ENCODE results near the gene MCTP1.
A peak's percentile ranks its signal among the peaks of the same experiment; 100 is the strongest.

Gene MCTP1

GRCh38 chr5:94796586-94796985 is 488.3 kb downstream of the MCTP1 start:
- no peak for DNase-seq (ENCODE audit: low read depth in 1 of 2, low spot score in 1 of 2)
- TF ChIP-seq JUND (IDR thresholded peaks at IDR 0.05; ENCODE audit: low read depth) = no peak
- in situ Hi-C loops (cut with HindIII; ENCODE audit: low pct_unique_long_range_greater_than_20kb, low sequenced_read_pairs) = no loop called here

DNA sequence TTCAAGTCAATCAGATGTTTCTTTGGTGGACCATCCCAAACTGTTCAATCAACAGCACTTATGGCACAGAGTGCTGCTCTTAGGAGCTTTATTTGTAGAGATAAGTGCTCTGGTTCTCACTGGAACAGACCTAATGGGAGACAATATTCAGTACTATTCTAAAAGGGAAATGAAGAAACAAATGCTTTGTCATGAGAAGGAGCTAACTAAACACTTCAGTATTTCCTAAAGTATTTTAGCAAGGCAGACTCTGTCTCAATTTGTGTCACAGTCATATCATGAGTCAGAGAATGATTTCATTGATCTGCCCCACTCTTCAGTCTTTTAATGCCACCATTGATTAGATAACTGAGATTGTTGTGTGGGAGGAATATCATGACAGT is 491.1 kb downstream of the MCTP1 start:
- DNase-seq (ENCODE audit: low read depth in 1 of 2, low spot score in 1 of 2) = no peak
- in situ Hi-C loops (cut with HindIII; ENCODE audit: low pct_unique_long_range_greater_than_20kb, low sequenced_read_pairs) = no loop called here
- no peak for TF ChIP-seq JUND (IDR thresholded peaks at IDR 0.05; ENCODE audit: low read depth)

GRCh38 chr5:94793113-94793815 is 491.6 kb downstream of the MCTP1 start:
- in situ Hi-C loops (cut with HindIII; ENCODE audit: low pct_unique_long_range_greater_than_20kb, low sequenced_read_pairs) = no loop called here
- no peak for DNase-seq (ENCODE audit: low read depth in 1 of 2, low spot score in 1 of 2)
- TF ChIP-seq JUND (IDR thresholded peaks at IDR 0.05; ENCODE audit: low read depth) = no peak

DNA sequence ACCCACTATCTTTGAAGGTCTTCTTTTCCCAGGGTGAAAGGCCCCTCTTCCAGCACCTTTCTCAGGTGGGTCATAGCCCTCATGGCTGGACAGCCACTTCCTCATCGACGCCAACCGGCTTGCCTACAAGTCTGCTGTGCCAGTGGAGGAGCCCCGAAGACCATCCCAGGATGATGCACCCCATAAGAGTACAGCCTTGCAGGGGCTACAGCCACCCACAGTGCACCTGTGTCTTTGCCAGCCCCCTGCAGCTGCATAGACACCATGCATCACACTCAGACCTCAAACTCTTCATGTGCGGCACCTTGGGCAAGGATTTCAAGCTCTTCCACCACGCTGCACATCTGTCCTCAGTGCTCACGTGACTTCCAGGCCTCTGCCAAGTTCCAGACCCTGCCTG is 493.1 kb downstream of the MCTP1 start:
- TF ChIP-seq JUND (IDR thresholded peaks at IDR 0.05; ENCODE audit: low read depth) = no peak

GRCh38 chr5:94788527-94788926 is 496.4 kb downstream of the MCTP1 start:
- DNase-seq (ENCODE audit: low read depth in 1 of 2, low spot score in 1 of 2) = no peak
- TF ChIP-seq JUND (IDR thresholded peaks at IDR 0.05; ENCODE audit: low read depth) = no peak
- in situ Hi-C loops (cut with HindIII; ENCODE audit: low pct_unique_long_range_greater_than_20kb, low sequenced_read_pairs) = no loop called here

More for the DNA sequence above, 493.1 kb downstream of the MCTP1 start:
- DNase-seq (ENCODE audit: low read depth in 1 of 2, low spot score in 1 of 2) = no peak
- in situ Hi-C loops (cut with HindIII; ENCODE audit: low pct_unique_long_range_greater_than_20kb, low sequenced_read_pairs) = no loop called here

GRCh38 chr5:94784536-94785505 is 500.1 kb downstream of the MCTP1 start:
- DNase-seq (ENCODE audit: low read depth in 1 of 2, low spot score in 1 of 2) = peak; percentile 19 to 39
- in situ Hi-C loops (cut with HindIII; ENCODE audit: low pct_unique_long_range_greater_than_20kb, low sequenced_read_pairs) = no loop called here
- TF ChIP-seq JUND (IDR thresholded peaks at IDR 0.05; ENCODE audit: low read depth) = no peak

DNA sequence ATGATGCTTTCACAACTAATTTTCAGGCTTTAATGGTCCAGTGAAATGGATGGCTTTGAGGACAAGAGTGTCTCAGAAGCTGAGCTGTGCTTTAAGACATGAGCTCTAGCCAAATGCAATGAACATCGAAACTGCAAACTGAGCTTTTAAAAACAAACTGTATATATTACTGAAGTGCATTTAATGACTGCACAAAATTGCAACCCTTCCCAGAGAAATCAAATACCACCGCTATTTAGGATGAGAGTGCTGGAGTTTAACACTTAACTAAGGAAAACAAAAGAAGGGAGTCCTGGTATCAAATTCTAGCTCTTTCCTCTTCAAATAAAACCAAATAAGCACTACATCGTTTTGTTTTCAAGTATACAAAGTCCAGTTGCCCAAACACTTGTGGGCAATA is 502.5 kb downstream of the MCTP1 start:
- TF ChIP-seq JUND (IDR thresholded peaks at IDR 0.05; ENCODE audit: low read depth) = no peak
- in situ Hi-C loops (cut with HindIII; ENCODE audit: low pct_unique_long_range_greater_than_20kb, low sequenced_read_pairs) = no loop called here
- DNase-seq (ENCODE audit: low read depth in 1 of 2, low spot score in 1 of 2) = no peak

GRCh38 chr5:94779684-94780083 is 505.2 kb downstream of the MCTP1 start:
- in situ Hi-C loops (cut with HindIII; ENCODE audit: low pct_unique_long_range_greater_than_20kb, low sequenced_read_pairs) = no loop called here
- DNase-seq (ENCODE audit: low read depth in 1 of 2, low spot score in 1 of 2) = no peak
- TF ChIP-seq JUND (IDR thresholded peaks at IDR 0.05; ENCODE audit: low read depth) = no peak

DNA sequence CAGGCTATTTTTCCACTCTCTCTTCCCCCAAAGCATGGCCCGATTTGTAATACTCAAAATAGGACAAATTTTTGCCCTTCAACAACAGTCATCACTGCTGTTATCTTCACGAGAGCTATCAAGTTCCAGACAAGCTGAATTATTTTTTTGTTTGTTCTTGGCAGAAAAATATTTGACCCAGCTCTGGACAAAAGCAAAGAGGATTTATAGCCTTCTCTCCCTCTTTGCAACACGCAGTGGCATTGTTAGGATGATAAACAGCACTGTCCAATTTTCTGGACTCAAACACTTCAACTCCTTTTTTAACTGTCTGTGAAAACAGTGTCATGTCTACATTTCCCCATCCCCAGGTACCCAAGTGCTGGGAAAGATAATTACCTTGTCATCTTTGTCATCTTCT is 506.2 kb downstream of the MCTP1 start:
- no peak for TF ChIP-seq JUND (IDR thresholded peaks at IDR 0.05; ENCODE audit: low read depth)
- in situ Hi-C loops (cut with HindIII; ENCODE audit: low pct_unique_long_range_greater_than_20kb, low sequenced_read_pairs) = no loop called here
- no peak for DNase-seq (ENCODE audit: low read depth in 1 of 2, low spot score in 1 of 2)

GRCh38 chr5:94778299-94778698 is 506.6 kb downstream of the MCTP1 start:
- no peak for DNase-seq (ENCODE audit: low read depth in 1 of 2, low spot score in 1 of 2)
- TF ChIP-seq JUND (IDR thresholded peaks at IDR 0.05; ENCODE audit: low read depth) = no peak
- in situ Hi-C loops (cut with HindIII; ENCODE audit: low pct_unique_long_range_greater_than_20kb, low sequenced_read_pairs) = no loop called here

DNA sequence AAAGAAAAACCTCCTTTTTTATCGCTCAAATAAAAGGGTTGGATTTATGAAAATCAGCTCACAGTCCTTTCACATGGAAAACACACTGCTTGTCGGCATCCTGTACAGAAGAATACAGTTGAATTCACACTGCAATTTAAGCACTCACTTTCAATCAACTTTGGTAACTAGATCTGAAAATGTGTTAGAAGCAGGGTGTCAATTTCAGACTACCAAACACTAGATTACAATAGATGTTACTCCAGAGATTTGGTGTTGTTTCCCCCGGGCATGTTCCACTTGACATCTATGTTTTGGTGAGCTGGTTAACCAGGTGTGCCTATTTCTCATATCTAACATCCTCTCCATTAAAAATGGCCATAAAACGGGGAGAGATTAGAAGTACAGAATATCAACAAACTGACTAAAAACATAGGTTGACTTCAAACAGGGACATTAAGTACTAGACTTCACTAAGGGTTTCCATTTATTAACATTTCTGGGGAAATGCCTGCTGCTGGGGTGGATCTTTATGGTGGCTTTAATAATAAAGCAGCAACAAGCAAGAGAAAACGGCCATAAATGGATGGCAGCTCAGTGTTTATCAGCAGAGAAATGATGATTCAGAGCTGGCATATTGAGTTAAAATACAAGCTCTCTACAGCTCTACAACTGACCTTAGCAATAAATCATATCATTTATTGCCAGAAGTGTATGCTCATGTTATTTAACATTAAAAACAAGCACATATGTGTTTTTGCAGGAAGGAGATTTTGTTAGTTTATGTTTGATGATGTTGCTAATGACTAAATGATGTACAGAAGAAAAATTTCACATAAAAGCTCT is 507.6 kb downstream of the MCTP1 start:
- no peak for DNase-seq (ENCODE audit: low read depth in 1 of 2, low spot score in 1 of 2)
- in situ Hi-C loops (cut with HindIII; ENCODE audit: low pct_unique_long_range_greater_than_20kb, low sequenced_read_pairs) = no loop called here

DNA sequence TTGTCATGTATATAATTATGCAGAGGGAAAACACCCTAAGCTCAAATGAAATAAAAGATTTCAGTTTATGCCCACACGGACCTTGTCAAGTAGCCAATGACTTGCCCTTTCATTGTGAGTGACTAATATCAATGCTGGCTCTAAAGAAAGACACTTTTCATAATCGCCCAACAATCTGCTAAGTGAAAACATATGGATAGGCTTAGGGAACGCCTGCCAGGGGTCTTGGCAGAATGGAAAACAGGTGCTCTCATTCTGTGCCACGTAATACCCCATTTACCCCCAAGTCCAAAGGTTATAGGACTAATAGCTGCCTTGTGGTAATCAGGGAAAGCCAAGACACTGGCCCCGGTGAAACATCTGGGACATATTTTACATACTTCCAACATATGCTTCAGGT is 508.7 kb downstream of the MCTP1 start:
- no peak for DNase-seq (ENCODE audit: low read depth in 1 of 2, low spot score in 1 of 2)
- in situ Hi-C loops (cut with HindIII; ENCODE audit: low pct_unique_long_range_greater_than_20kb, low sequenced_read_pairs) = no loop called here
- TF ChIP-seq JUND (IDR thresholded peaks at IDR 0.05; ENCODE audit: low read depth) = no peak

More for the DNA sequence above, 507.6 kb downstream of the MCTP1 start:
- TF ChIP-seq JUND (IDR thresholded peaks at IDR 0.05; ENCODE audit: low read depth) = no peak
